HepG2 (cell line): ENCODE results near the gene CLRN3. TPM values are rescaled to one million over a fixed set of nuclear protein-coding genes. Genes with fewer than 3 reads are reported as not detected.

ENCODE experiments used
- ATAC-seq: fragments of 200-7000 bp; cut with Tn5 transposase; 3 replicates; pipeline ENCODE4 v1.9.1; 2020; ENCODE audit warnings: mild to moderate bottlenecking, moderate library complexity
- BruUV-seq: library from RNA; stranded (reverse); fragments of 400-500 nt; replicated peaks from 2 replicates; lab custom pipeline; 2021; lab: Mats Ljungman, UMichigan
- CTCF ChIA-PET: fragments of 300-600 bp; formaldehyde crosslinking; extraction: SDS; loops from one replicate; lab custom pipeline; 2021; ENCODE audit warnings: low total read pairs, inconsistent platforms, low intra/inter-chr PET ratio; lab: Yijun Ruan, JAX
- POLR2A ChIA-PET: fragments of 350-600 bp; sonication (Branson Sonifier 250); formaldehyde crosslinking; loops from one replicate; lab custom pipeline; 2020; ENCODE audit warnings: antibody characterized with exemption, inconsistent platforms; lab: Yijun Ruan, JAX
- DNase-seq: peaks from one replicate; pipeline ENCODE4 v3.0.0-alpha.2; 2015; ENCODE audit warnings: low spot score
- FAIRE-seq: peaks from 3 replicates; lab custom pipeline; 2011; peaks lifted over from hg19 to GRCh38; lab: Jason Lieb, UNC
- H2AFZ ChIP-seq: one replicate; pipeline ENCODE4 v1.6.1; 2011; ENCODE audit warnings: low read length, inconsistent platforms
- H3K27ac ChIP-seq: fragments of 300-600 bp; 3 replicates; pipeline ENCODE4 v1.8.0; 2011; ENCODE audit warnings: mixed run types, mild to moderate bottlenecking, mixed read lengths, low read length, inconsistent platforms; ENCODE audit not compliant: insufficient read depth; ENCODE audit errors: extremely low read length
- H3K27me3 ChIP-seq, 2 experiments: fragments of 200-600 bp in 1 of 2; 2 replicates in 1 of 2; 3 replicates in 1 of 2; pipeline versions ENCODE4 v1.6.0 to v1.8.0; 2011; ENCODE audit warnings: low read length in 2 of 2, mild to moderate bottlenecking in 2 of 2, moderate library complexity in 2 of 2, inconsistent platforms in 1 of 2; ENCODE audit not compliant: insufficient read depth in 2 of 2, control insufficient read depth in 1 of 2
- H3K36me3 ChIP-seq, 2 experiments: fragments of 200-600 bp in 1 of 2; replicated peaks in 1 of 2; 2 replicates in 1 of 2; 3 replicates in 1 of 2; pipeline versions ENCODE4 v1.5.1 to v1.8.0; 2011; ENCODE audit warnings: low read length in 2 of 2, inconsistent platforms in 1 of 2; ENCODE audit not compliant: insufficient read depth in 2 of 2, control insufficient read depth in 1 of 2
- H3K4me1 ChIP-seq: 2 replicates; pipeline ENCODE4 v1.5.1; 2012; ENCODE audit warnings: low read length, inconsistent platforms; ENCODE audit not compliant: insufficient read depth
- H3K4me2 ChIP-seq: 2 replicates; pipeline ENCODE4 v1.6.0; 2011; ENCODE audit warnings: low read depth, low read length, inconsistent platforms
- H3K4me3 ChIP-seq, 3 experiments: fragments of 200-600 bp in 1 of 3; sonication (generic), shearing (Covaris generic) in 1 of 3; replicated peaks in 1 of 3; 2 replicates each; pipeline ENCODE4 v1.5.1; 2011 to 2016; ENCODE audit warnings: low read length in 3 of 3, inconsistent platforms in 2 of 3, low read depth in 2 of 3, mild to moderate bottlenecking in 2 of 3, control low read depth in 1 of 3, mixed read lengths in 1 of 3; ENCODE audit not compliant: insufficient read depth in 1 of 3
- H3K79me2 ChIP-seq: one replicate; pipeline ENCODE4 v1.6.1; 2011; ENCODE audit warnings: low read length, inconsistent platforms; ENCODE audit not compliant: insufficient read depth
- H3K9ac ChIP-seq: 2 replicates; pipeline ENCODE4 v1.6.0; 2011; ENCODE audit warnings: mild to moderate bottlenecking, low read depth, low read length, inconsistent platforms; ENCODE audit not compliant: insufficient read depth
- H3K9me3 ChIP-seq: 2 replicates; pipeline ENCODE4 v1.5.1; 2012; ENCODE audit warnings: mild to moderate bottlenecking, low read length
- H4K20me1 ChIP-seq: 2 replicates; pipeline ENCODE4 v1.6.0; 2011; ENCODE audit warnings: inconsistent platforms, mild to moderate bottlenecking, low read length, moderate library complexity; ENCODE audit not compliant: insufficient read depth
- FOXM1 ChIP-seq: sonication (generic); formaldehyde crosslinking; IDR thresholded peaks from 2 replicates; pipeline ENCODE4 v1.5.0; 2020; ENCODE audit warnings: missing genetic modification reagents
- GTF2F1 ChIP-seq: fragments of 150-350 bp; IDR thresholded peaks from 2 replicates; pipeline ENCODE4 v1.6.1; 2014; ENCODE audit warnings: low read length
- MED1 ChIP-seq: sonication (generic); formaldehyde crosslinking; IDR thresholded peaks from 2 replicates; pipeline ENCODE4 v1.4.0; 2020; ENCODE audit warnings: missing genetic modification reagents
- MEIS1 ChIP-seq: sonication (generic); formaldehyde crosslinking; IDR thresholded peaks from 2 replicates; pipeline ENCODE4 v1.9.0; 2021; ENCODE audit warnings: mild to moderate bottlenecking, missing genetic modification reagents, moderate library complexity, borderline replicate concordance
- NR2F2 ChIP-seq: IDR thresholded peaks from 2 replicates; pipeline ENCODE4 v1.6.1; 2012; ENCODE audit warnings: low read depth, inconsistent platforms, borderline replicate concordance
- POLR2AphosphoS2 ChIP-seq: IDR thresholded peaks from 2 replicates; pipeline ENCODE4 v1.6.1; 2011; ENCODE audit warnings: low read depth, low read length, improper control_type of control experiment
- RXRB ChIP-seq: IDR thresholded peaks from 2 replicates; pipeline ENCODE4 v1.6.1; 2016; ENCODE audit warnings: borderline replicate concordance, missing genetic modification reagents, missing compliant biosample characterization
- SAP130 ChIP-seq: IDR thresholded peaks from 2 replicates; pipeline ENCODE4 v1.6.1; 2016; ENCODE audit warnings: low read depth
- ZNF205 ChIP-seq: IDR thresholded peaks from 2 replicates; pipeline ENCODE4 v1.6.1; 2018; ENCODE audit warnings: missing biosample characterization, missing genetic modification reagents
- ZNF329 ChIP-seq: sonication (generic); formaldehyde crosslinking; IDR thresholded peaks from 2 replicates; pipeline ENCODE4 v1.9.0; 2021; ENCODE audit warnings: low read depth, mild to moderate bottlenecking, missing genetic modification reagents
- ZNF564 ChIP-seq: sonication (generic); formaldehyde crosslinking; IDR thresholded peaks from 2 replicates; pipeline ENCODE4 v1.8.1; 2023; ENCODE audit warnings: mild to moderate bottlenecking, missing genetic modification reagents
- WGBS: methylation state at CpG from one replicate; pipeline ENCODE4 v1.1.6; 2017; ENCODE audit warnings: low lambda C conversion rate; 5-methylcytosine and 5-hydroxymethylcytosine counted together
- in situ Hi-C: cut with HindIII; loops from 2 replicates; pipeline ENCODE4 v1.10.0; 2017; ENCODE audit warnings: low pct_unique_long_range_greater_than_20kb; ENCODE audit not compliant: extremely low pct_ligation_motif_present
- intact Hi-C: fragments of 100-400 bp; cut with micrococcal nuclease; formaldehyde crosslinking; loops from one replicate; pipeline ENCODE4 v1.10.0; 2022; ENCODE audit not compliant: unreplicated experiment
- polyA plus RNA-seq, 8 experiments: library from polyadenylated mRNA; depleted of rRNA in 3 of 8; stranded (reverse) in 7 of 8; unstranded in 1 of 8; fragments of >200 nt; fragmentation: Illumina TruSeq in 4 of 8; extraction: Trizol in 4 of 8; gene quantifications; 2 replicates each; pipeline versions ENCODE4 v1.2.1 to v1.2.3, GENCODE V29; 2011 to 2016; ENCODE audit warnings: low read depth in 4 of 8, missing spikeins in 1 of 8, mixed read lengths in 1 of 8; ENCODE audit not compliant: insufficient read depth in 1 of 8
- total RNA-seq, 5 experiments: library from RNA; depleted of rRNA; stranded (reverse); fragments of >200 nt; fragmentation: Illumina TruSeq; extraction: Trizol; gene quantifications; 2 replicates each; pipeline ENCODE4 v1.2.3, GENCODE V29; 2016; ENCODE audit warnings: low read depth in 1 of 5
- TF ChIP-seq, protein P1 (sequence below): sonication (generic); formaldehyde crosslinking; IDR thresholded peaks from 2 replicates; pipeline ENCODE4 v1.5.1; 2020; ENCODE audit warnings: mild to moderate bottlenecking, missing genetic modification reagents, borderline replicate concordance
- TF ChIP-seq, protein P2 (sequence below): sonication (generic); formaldehyde crosslinking; conservative IDR thresholded peaks from 2 replicates; pipeline ENCODE4 v1.8.0; 2022; ENCODE audit warnings: missing genetic modification reagents
- TF ChIP-seq, protein P3 (sequence below): sonication (generic); IDR thresholded peaks from 2 replicates; pipeline ENCODE4 v1.6.1; 2016; ENCODE audit warnings: low read depth, borderline replicate concordance

The CLRN3 gene
- total and polyA plus RNA-seq, 2 of the 13 experiments (the other 11 are each of a cell fraction or from before 2014, with no cell fraction given): not detected

DNA sequence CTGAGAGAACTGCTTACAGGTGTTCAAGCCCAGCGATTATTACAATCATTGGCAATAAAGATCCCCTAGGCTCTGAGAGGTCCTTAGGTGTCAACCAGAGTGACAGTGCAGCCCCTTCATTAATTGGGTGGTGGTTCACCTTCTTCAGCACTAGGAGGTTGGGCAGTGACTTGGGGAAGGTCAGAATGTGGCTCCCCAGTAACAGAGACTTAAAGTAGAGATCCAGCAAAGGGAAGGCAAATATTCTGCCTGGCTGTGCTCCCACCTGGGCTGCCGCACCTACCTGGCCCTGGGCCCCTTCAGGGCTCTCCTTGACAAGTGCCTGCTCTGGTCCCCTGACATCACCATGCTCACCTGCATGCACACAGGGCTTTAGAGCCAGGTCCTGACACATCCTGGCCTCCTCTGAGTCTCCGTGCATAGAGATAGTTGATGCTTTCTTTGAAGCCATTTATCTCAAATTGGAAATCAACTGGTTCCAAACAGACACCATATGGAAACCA, 1.9 kb downstream of the CLRN3 start (continued):
- TF ChIP-seq GTF2F1: no peak
- TF ChIP-seq ZNF205: no peak
- TF ChIP-seq, protein P1, sequence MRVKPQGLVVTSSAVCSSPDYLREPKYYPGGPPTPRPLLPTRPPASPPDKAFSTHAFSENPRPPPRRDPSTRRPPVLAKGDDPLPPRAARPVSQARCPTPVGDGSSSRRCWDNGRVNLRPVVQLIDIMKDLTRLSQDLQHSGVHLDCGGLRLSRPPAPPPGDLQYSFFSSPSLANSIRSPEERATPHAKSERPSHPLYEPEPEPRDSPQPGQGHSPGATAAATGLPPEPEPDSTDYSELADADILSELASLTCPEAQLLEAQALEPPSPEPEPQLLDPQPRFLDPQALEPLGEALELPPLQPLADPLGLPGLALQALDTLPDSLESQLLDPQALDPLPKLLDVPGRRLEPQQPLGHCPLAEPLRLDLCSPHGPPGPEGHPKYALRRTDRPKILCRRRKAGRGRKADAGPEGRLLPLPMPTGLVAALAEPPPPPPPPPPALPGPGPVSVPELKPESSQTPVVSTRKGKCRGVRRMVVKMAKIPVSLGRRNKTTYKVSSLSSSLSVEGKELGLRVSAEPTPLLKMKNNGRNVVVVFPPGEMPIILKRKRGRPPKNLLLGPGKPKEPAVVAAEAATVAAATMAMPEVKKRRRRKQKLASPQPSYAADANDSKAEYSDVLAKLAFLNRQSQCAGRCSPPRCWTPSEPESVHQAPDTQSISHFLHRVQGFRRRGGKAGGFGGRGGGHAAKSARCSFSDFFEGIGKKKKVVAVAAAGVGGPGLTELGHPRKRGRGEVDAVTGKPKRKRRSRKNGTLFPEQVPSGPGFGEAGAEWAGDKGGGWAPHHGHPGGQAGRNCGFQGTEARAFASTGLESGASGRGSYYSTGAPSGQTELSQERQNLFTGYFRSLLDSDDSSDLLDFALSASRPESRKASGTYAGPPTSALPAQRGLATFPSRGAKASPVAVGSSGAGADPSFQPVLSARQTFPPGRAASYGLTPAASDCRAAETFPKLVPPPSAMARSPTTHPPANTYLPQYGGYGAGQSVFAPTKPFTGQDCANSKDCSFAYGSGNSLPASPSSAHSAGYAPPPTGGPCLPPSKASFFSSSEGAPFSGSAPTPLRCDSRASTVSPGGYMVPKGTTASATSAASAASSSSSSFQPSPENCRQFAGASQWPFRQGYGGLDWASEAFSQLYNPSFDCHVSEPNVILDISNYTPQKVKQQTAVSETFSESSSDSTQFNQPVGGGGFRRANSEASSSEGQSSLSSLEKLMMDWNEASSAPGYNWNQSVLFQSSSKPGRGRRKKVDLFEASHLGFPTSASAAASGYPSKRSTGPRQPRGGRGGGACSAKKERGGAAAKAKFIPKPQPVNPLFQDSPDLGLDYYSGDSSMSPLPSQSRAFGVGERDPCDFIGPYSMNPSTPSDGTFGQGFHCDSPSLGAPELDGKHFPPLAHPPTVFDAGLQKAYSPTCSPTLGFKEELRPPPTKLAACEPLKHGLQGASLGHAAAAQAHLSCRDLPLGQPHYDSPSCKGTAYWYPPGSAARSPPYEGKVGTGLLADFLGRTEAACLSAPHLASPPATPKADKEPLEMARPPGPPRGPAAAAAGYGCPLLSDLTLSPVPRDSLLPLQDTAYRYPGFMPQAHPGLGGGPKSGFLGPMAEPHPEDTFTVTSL: no peak
- TF ChIP-seq MEIS1 (CRISPR knock-in tag): no peak
- TF ChIP-seq POLR2AphosphoS2: no peak
- TF ChIP-seq RXRB (CRISPR knock-in tag): no peak
- no peak for TF ChIP-seq MED1 (CRISPR knock-in tag)
- TF ChIP-seq FOXM1 (CRISPR knock-in tag): no peak
- TF ChIP-seq NR2F2: no peak

DNA sequence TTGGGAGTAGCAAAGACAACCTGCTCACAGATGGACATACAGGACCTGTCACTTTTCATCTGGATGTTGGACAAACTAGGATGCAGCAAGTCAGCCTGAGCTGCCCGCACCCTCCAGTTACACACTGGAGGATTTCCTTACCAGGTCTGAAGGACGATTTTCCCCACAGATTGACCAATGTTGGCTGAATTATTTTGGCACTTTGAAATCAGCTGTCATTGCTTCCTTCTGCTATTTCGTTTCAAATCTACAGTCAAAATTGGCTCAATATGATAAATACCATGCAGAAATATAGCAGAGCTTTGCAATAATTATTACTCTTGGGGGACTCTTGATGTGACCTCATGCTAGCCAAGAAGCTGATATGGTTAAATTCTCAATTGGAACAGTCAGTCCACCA, 2.5 kb downstream of the CLRN3 start:
- DNase-seq (no peak), FAIRE-seq (no peak), ATAC-seq (no peak)
- Histone ChIP-seq H3K27me3 (peaks cover 0 to 1% of the 10 kb centered on the region in 2 experiments; a peak in 1 of 5 replicates), H3K36me3 (no peaks in the 10 kb centered on the region), H3K79me2 (no peaks in the 10 kb centered on the region), H3K9me3 (no peaks in the 10 kb centered on the region), H3K9ac (no peak overlapping the region), H3K4me1 (peaks cover 9% of the 10 kb centered on the region), H2AFZ (no peak overlapping the region), H3K27ac (no peak overlapping the region), H3K4me3 (no peak overlapping the region), H3K4me2 (no peak overlapping the region), H4K20me1 (no peaks in the 10 kb centered on the region)
- POLR2A ChIA-PET: no interaction called here
- in situ Hi-C loops: no loop called here
- CTCF ChIA-PET: no interaction called here
- WGBS: 17% methylated on average over 2 of the region's 3 CpGs
- BruUV-seq: no TSS peak
- intact Hi-C loops: no loop called here
- TF ChIP-seq SAP130: no peak
- no peak for TF ChIP-seq ZNF564 (CRISPR knock-in tag)
- TF ChIP-seq, protein P2, sequence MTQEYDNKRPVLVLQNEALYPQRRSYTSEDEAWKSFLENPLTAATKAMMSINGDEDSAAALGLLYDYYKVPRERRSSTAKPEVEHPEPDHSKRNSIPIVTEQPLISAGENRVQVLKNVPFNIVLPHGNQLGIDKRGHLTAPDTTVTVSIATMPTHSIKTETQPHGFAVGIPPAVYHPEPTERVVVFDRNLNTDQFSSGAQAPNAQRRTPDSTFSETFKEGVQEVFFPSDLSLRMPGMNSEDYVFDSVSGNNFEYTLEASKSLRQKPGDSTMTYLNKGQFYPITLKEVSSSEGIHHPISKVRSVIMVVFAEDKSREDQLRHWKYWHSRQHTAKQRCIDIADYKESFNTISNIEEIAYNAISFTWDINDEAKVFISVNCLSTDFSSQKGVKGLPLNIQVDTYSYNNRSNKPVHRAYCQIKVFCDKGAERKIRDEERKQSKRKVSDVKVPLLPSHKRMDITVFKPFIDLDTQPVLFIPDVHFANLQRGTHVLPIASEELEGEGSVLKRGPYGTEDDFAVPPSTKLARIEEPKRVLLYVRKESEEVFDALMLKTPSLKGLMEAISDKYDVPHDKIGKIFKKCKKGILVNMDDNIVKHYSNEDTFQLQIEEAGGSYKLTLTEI (CRISPR knock-in tag): no peak
- TF ChIP-seq, protein P3, sequence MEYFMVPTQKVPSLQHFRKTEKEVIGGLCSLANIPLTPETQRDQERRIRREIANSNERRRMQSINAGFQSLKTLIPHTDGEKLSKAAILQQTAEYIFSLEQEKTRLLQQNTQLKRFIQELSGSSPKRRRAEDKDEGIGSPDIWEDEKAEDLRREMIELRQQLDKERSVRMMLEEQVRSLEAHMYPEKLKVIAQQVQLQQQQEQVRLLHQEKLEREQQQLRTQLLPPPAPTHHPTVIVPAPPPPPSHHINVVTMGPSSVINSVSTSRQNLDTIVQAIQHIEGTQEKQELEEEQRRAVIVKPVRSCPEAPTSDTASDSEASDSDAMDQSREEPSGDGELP: no peak
- TF ChIP-seq ZNF329 (CRISPR knock-in tag): no peak
